GM12892 (cell line): Measurements from ENCODE around the gene TMEM80.
"Not testable (repeated sequence)": the region's sequence is repeated elsewhere in the genome, so short reads cannot be mapped to it uniquely, and the experiment has no call there.

Experiments
- POLR2A ChIP-seq: IDR thresholded peaks from 2 replicates; pipeline ENCODE4 v1.6.1; 2011; ENCODE audit warnings: low read depth, low read length, control low read depth
- POLR2AphosphoS5 ChIP-seq: IDR thresholded peaks from 2 replicates; pipeline ENCODE4 v1.6.1; 2011; ENCODE audit warnings: low read depth, low read length, control low read depth

DNA sequence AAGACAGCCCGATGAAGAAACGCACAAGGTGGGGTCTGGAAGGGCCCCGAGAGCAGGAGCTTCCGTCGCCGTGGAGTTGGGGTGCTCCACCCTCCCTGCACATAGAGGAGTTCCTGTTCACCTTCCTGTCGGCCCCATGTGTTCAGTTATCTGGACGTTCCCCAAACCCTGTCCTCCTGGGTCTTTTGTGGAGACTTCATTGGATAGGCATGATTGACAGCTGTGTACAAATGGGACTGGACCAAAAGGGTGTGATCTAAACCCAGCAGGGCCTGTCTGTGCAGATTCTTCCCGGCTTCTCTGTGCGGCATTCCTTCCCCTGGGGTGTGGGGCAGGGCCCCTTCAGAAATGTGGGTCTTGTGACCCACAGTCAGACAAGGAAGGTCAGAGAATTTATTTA, 42.3 kb downstream of the TMEM80 start:
- TF ChIP-seq POLR2AphosphoS5, POLR2A: not testable (repeated sequence)
